Esophagus (tissue), 2 donors: Measurements from ENCODE around the gene KIF7. TPM values are rescaled to one million over a fixed set of nuclear protein-coding genes. Genes with fewer than 3 reads are reported as not detected.

Experiments used
- H3K27ac ChIP-seq, 2 donors: one replicate each; pipeline ENCODE4 v1.5.1; 2013; ENCODE audit warnings: low read depth in 2 of 2, mild to moderate bottlenecking in 2 of 2, inconsistent platforms in 1 of 2, low read length in 1 of 2, moderate library complexity in 1 of 2
- H3K27me3 ChIP-seq, 2 donors: one replicate each; pipeline ENCODE4 v1.6.1; 2013; ENCODE audit warnings: low read length in 2 of 2, control low read depth in 1 of 2, mild to moderate bottlenecking in 1 of 2; ENCODE audit not compliant: insufficient read depth in 2 of 2, control insufficient read depth in 1 of 2
- H3K36me3 ChIP-seq, 2 donors: one replicate each; pipeline ENCODE4 v1.6.1; 2013; ENCODE audit warnings: low read length in 1 of 2; ENCODE audit not compliant: control insufficient read depth in 2 of 2, insufficient read depth in 2 of 2
- H3K4me1 ChIP-seq, 2 donors: one replicate each; pipeline ENCODE4 v1.6.1; 2013; ENCODE audit warnings: low read length in 1 of 2; ENCODE audit not compliant: control insufficient read depth in 2 of 2, insufficient read depth in 2 of 2
- H3K4me3 ChIP-seq, 2 donors: one replicate each; pipeline ENCODE4 v1.5.1; 2013; ENCODE audit warnings: low read length in 2 of 2, mild to moderate bottlenecking in 2 of 2, low read depth in 1 of 2, moderate library complexity in 1 of 2
- H3K9me3 ChIP-seq, 2 donors: one replicate each; pipeline ENCODE4 v1.6.1; 2013; ENCODE audit warnings: mild to moderate bottlenecking in 2 of 2, low read depth in 1 of 2, low read length in 1 of 2, moderate library complexity in 1 of 2; ENCODE audit not compliant: control insufficient read depth in 2 of 2, insufficient read depth in 1 of 2
- WGBS, 2 donors: extraction: QIAGEN DNeasy Blood & Tissue Kit; methylation state at CpG; one replicate each; pipeline ENCODE4 v1.1.7; 2013; 5-methylcytosine and 5-hydroxymethylcytosine counted together
- polyA plus RNA-seq, 2 donors: library from polyadenylated mRNA; stranded (reverse); fragments of 200-250 nt; gene quantifications; one replicate each; pipeline ENCODE4 v1.2.3, GENCODE V29; 2013
- donor health status: healthy with polysubstance abuse.
- donor health status: Bipolar disorder and iron deficiency.

KIF7 gene
- polyA plus RNA-seq, 2 donors, result 1.00 to 1.1 TPM

DNA sequence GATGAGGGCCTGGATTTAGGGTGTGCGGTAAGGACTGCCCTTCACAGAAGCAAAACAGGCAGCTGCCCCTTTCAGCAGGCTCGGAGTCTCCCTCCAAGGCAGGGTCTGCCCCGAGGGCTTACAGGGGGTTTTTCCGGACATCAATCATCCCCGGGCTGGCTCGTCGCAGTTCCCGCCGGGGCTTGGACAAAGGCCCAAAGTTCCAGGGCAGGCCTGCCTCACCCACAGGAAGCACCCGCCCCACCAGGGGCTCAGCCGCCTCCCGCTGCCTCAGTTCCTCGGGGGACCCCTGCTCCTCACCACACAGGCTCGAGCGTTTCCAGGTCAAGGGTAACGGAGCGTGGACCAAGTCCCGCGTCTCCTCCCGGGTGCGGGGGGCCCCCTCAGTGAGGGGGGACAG lies 27.0 kb downstream of the KIF7 start:
- H3K27me3 ChIP-seq, result no peaks in the 10 kb centered on the region
- H3K36me3 ChIP-seq, result peaks cover 12 to 55% of the 10 kb centered on the region in 2 donors
- 74 to 79% methylated on average over 21 of the region's 21 CpGs for WGBS, 2 donors
- H3K4me1 ChIP-seq, result no peaks in the 10 kb centered on the region
- H3K9me3 ChIP-seq, result peaks cover 0 to 10% of the 10 kb centered on the region in 2 donors
- no peak overlapping the region for H3K4me3 ChIP-seq
- H3K27ac ChIP-seq, result no peak overlapping the region

DNA sequence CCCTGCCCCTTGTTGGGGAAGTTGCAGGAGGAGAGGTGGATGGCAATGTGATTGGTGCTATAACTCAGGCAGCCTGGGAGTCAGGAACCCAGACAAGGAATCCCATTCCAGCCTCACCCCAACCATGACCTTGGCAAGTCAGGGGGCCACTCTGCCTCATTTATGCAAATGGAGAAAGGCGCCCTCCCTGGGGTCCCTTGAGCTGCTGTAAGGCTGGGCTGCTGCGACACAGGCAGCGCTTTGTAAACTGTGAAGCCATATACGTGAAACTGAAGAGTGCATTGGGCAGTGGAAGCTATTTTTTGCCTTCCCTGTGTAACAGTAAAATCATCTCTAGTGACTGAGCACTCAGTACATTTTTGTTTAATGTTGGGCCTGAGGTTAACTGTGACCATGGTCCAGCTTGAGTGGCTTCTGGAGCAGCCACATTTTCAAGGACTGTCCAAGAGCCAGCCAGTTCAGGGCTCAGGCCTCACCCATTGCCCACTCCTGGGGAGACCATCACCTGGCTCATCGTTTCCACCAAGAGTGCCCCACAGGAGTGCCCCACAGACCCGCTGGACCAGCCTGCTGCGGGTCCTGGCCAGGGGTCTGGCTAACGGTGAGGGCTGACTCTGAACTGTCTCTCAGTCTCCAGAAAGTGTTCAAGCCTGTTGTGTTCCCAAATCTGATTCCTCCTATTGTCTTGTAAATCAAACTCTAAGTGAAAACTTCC lies 27.9 kb downstream of the KIF7 start:
- WGBS, 2 donors, result 96% methylated on average over 8 of the region's 8 CpGs
- peaks cover 0 to 2% of the 10 kb centered on the region in 2 donors for H3K4me1 ChIP-seq
- H3K4me3 ChIP-seq, result no peak overlapping the region
- H3K27ac ChIP-seq, result no peak overlapping the region
- H3K36me3 ChIP-seq, result peaks cover 12 to 53% of the 10 kb centered on the region in 2 donors
- no peaks in the 10 kb centered on the region for H3K27me3 ChIP-seq
- H3K9me3 ChIP-seq, result peaks cover 0 to 7% of the 10 kb centered on the region in 2 donors

DNA sequence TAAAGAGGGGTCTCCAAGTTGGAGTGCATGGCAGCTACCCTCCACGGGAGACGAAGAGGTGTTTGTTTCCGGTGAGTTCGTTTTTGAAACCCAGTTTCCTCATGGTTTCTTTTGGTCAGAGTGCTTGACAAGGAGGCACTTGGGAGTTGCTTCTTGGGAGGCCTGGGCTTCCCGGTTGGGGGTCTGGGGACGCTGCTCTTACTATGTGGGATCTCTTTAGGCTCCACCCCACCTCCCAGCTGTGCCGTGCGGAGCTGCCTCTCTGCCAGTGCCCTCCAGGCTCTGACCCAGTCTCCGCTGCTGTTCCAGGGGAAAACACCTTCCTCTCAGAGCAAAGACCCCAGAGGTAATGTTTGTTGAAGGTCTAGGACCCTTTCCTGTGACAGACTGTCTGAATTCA lies 29.6 kb downstream of the KIF7 start:
- Histone ChIP-seq H3K36me3 (peaks cover 12 to 46% of the 10 kb centered on the region in 2 donors), H3K27me3 (no peaks in the 10 kb centered on the region), H3K27ac (no peak overlapping the region), H3K4me1 (peaks cover 0 to 2% of the 10 kb centered on the region in 2 donors), H3K9me3 (no peaks in the 10 kb centered on the region), H3K4me3 (no peak overlapping the region)
- 95 to 97% methylated on average over 9 of the region's 9 CpGs for WGBS, 2 donors

DNA sequence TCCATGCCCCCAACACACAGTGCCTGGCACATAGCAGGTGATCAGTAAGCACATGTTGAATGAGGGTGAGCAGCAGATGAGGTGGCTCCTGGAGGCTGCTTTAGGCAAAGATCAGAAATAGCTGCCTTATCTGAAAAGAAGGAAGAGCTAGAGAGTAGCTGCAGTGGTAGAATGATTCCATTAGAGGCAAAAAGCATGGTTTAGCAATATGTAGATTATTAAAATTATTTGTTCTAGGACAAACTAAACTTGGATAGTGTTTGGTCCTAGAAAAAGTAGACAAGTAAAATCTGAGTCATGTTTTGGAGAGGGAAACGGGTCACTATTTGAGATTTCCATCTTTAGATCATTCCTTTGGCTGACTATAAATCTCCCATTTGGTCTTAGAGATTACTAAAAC lies 32.1 kb downstream of the KIF7 start:
- Histone ChIP-seq H3K36me3 (peaks cover 12 to 25% of the 10 kb centered on the region in 2 donors), H3K4me3 (no peak overlapping the region), H3K27me3 (no peaks in the 10 kb centered on the region), H3K27ac (no peak overlapping the region), H3K4me1 (peaks cover 0 to 2% of the 10 kb centered on the region in 2 donors), H3K9me3 (no peaks in the 10 kb centered on the region)
- 68 to 70% methylated on average over 1 of the region's 1 CpG for WGBS, 2 donors

DNA sequence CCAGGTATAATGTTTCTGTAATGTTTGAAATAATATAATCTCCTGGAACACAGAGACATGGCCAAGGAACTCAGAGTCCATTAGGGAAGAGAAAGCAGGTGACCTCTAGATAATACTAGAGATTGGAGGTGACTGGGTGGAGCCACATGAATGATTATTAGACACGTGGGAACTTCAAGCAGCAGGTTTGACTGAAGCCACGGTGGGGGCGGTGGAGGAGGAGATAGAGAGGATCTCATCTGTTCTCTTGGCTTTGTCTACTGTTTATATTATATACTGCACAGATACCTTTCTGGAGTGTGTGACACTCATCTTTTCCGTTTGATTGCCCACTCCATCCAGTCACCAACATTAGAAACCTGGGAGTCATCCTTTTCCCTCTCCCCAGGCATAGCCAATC lies 33.7 kb downstream of the KIF7 start:
- Histone ChIP-seq H3K4me3 (no peak overlapping the region), H3K4me1 (peaks cover 0 to 2% of the 10 kb centered on the region in 2 donors), H3K36me3 (peaks cover 12 to 17% of the 10 kb centered on the region in 2 donors), H3K9me3 (no peaks in the 10 kb centered on the region), H3K27ac (no peak overlapping the region), H3K27me3 (no peaks in the 10 kb centered on the region)
- WGBS, 2 donors, result 70 to 71% methylated on average over 4 of the region's 4 CpGs

DNA sequence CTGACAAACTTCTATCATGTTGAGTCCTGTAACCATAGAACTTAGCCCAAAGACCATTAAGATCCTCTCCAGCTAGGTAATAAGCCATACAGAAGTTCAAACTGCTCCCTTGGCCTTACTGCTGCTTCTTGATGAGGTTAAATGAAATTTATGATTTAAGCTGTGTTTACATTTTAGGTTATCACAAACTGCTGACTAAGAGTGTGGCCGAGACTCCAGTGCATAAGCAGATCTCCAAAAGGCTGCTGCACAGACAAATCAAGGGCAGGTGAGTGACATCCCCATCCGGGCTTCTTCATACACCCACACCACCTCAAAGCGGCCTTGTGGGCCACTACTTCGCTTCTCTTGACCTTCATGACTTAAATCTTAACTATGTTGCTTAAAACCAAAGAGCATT lies 39.0 kb downstream of the KIF7 start:
- Histone ChIP-seq H3K4me1 (no peaks in the 10 kb centered on the region), H3K27me3 (no peaks in the 10 kb centered on the region), H3K27ac (no peak overlapping the region), H3K9me3 (no peaks in the 10 kb centered on the region), H3K36me3 (no peaks in the 10 kb centered on the region), H3K4me3 (no peak overlapping the region)
- 86 to 87% methylated on average over 4 of the region's 4 CpGs for WGBS, 2 donors

DNA sequence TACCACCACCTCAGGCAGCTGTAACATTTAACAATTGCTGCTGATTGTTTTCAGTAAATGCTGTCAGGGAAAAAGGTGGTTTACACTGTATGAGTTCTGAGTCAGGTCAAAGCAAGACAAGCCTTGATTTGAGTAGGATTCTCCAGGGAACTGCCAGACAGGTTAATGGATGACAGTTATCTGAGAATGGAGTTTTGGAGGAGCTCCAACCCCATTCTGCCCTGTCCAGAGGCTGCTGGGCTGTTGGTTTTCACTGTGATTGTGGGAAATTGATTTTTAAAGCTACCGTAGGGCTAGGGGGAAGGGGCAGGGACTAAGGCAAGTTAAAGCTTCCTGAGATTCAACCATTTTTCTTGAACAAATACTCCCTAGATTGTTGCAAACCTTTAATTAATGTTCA lies 40.1 kb downstream of the KIF7 start:
- WGBS, 2 donors, result 86 to 93% methylated on average over 1 of the region's 1 CpG
- H3K27ac ChIP-seq, result no peak overlapping the region
- no peaks in the 10 kb centered on the region for H3K27me3 ChIP-seq
- no peaks in the 10 kb centered on the region for H3K4me1 ChIP-seq
- H3K9me3 ChIP-seq, result no peaks in the 10 kb centered on the region
- H3K36me3 ChIP-seq, result no peaks in the 10 kb centered on the region
- no peak overlapping the region for H3K4me3 ChIP-seq

DNA sequence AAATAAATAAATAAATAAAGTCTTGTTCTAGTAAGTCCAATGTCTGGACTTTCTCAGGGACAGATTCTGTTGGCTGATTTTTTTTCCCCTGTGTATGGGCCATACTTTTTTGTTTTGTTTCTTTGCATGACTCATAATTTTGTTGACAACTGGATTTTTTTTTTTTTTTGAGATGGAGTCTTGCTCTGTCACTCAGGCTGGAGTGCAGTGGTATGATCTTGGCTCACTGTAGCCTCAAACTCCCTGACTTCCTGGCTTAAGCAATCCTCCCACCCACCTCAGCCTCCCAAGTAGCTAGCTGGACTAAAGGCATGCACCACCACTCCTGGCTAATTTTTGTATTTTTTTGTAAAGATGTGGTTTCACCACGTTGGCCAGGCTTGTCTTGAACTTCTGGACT lies 41.1 kb downstream of the KIF7 start:
- 93 to 96% methylated on average over 1 of the region's 1 CpG for WGBS, 2 donors

DNA sequence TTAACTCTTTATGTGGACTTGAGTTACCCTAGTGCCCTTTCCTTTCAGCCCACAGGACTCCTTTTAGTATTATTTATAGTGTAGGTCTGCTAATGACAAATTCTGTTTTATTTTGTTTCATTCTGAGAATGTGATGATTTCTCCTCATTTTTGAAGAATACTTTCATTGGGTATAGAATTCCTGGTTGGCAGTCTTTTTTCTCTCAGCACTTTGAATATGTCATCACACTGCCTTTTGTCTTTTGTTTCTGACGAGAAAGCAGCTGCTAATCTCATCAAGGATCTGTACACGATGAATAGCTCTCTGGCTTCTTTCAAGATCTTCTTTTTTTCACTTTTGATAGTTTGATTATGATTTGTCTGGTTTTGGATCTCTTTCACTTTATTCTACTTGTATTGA lies 42.2 kb downstream of the KIF7 start:
- WGBS, 2 donors, result 79 to 89% methylated on average over 2 of the region's 2 CpGs
- no peaks in the 10 kb centered on the region for H3K9me3 ChIP-seq
- no peaks in the 10 kb centered on the region for H3K27me3 ChIP-seq
- H3K36me3 ChIP-seq, result no peaks in the 10 kb centered on the region
- no peak overlapping the region for H3K27ac ChIP-seq
- no peak overlapping the region for H3K4me3 ChIP-seq
- H3K4me1 ChIP-seq, result no peaks in the 10 kb centered on the region

More for the DNA sequence above, 41.1 kb downstream of the KIF7 start:
- Histone ChIP-seq H3K4me1 (no peaks in the 10 kb centered on the region), H3K4me3 (no peak overlapping the region), H3K27me3 (no peaks in the 10 kb centered on the region), H3K36me3 (no peaks in the 10 kb centered on the region), H3K9me3 (no peaks in the 10 kb centered on the region), H3K27ac (no peak overlapping the region)

DNA sequence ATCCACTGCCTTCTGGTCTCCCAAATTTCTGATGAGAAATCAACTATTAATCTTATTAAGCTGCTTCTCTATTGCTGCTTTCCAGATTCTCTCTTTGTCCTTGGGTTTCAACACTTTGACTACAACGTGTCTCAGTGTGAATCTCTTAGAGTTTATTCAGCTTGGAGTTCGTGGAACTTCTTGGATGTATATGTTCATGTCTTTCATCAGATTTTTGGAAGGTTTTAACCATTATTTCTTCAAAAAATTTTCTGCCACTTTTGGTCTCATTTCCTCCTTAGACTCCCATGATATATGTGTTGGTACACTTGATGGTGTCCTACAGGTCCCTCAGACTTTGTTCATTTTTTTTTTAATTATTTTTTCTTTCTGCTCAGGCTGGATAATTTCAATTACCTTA lies 44.0 kb downstream of the KIF7 start:
- Histone ChIP-seq H3K4me1 (no peaks in the 10 kb centered on the region), H3K9me3 (no peaks in the 10 kb centered on the region), H3K4me3 (no peak overlapping the region), H3K27me3 (no peaks in the 10 kb centered on the region), H3K36me3 (no peaks in the 10 kb centered on the region), H3K27ac (no peak overlapping the region)
- WGBS, 2 donors, result 94 to 99% methylated on average over 2 of the region's 2 CpGs
